Measurements from ENCODE around the gene NXPH2. TPM values are rescaled to one million over a fixed set of nuclear protein-coding genes. Genes with fewer than 3 reads are reported as not detected.

Gene NXPH2
- total and polyA plus RNA-seq, 2 donors (not counting 3 experiments of a cell fraction or from before 2014, with no cell fraction given), result not detected

DNA sequence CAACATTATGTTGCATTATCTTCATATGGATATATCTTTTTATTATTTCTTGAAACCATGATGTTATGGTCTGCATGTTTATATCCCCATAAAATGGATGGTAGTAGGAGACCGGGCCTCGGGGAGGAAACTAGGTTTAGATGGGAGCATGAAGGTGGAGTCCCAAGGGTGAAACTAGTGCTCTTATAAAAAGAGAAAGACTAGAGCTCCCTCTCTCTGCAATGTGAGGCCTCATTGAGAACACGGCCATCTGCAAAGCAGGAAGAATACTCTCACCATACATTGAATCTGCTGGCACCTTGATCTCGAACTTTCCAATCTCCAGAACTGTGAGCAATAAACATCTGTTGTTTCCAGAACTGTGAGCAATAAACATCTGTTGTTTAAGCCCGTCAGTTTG lies 64.0 kb downstream of the NXPH2 start:
- Histone ChIP-seq H3K36me3 (ENCODE audit: control insufficient read depth in 2 of 2, extremely low read depth in 1 of 2, insufficient read depth in 2 of 2, low read length in 2 of 2) (no peaks in the 10 kb centered on the region), H3K27ac (ENCODE audit: insufficient read depth, low read depth, low read length) (no peak overlapping the region), H3K9ac (replicated peaks; ENCODE audit: extremely low read depth, insufficient read depth, low read length) (no peak overlapping the region), H3K4me2 (ENCODE audit: insufficient read depth, low read length) (no peak overlapping the region), H2AFZ (ENCODE audit: low read depth, low read length) (no peak overlapping the region), H3K79me2 (ENCODE audit: control insufficient read depth, insufficient read depth, low read length) (no peaks in the 10 kb centered on the region), H3K9me1 (replicated peaks; ENCODE audit: control insufficient read depth, extremely low read depth, insufficient read depth, low read length) (no peaks in the 10 kb centered on the region), H3K4me1 (ENCODE audit: control insufficient read depth, extremely low read depth, insufficient read depth, low read length) (no peaks in the 10 kb centered on the region), H3K27me3 (ENCODE audit: control insufficient read depth in 2 of 2, insufficient read depth in 2 of 2, low read length in 2 of 2) (peaks cover 0 to 5% of the 10 kb centered on the region in 2 experiments), H3K4me3 (replicated peaks in 1 of 3; ENCODE audit: insufficient read depth in 1 of 3, low read depth in 1 of 3, low read length in 3 of 3) (no peak overlapping the region), H3K9me3 (replicated peaks; ENCODE audit: control insufficient read depth, insufficient read depth, low read length) (no peaks in the 10 kb centered on the region), H4K20me1 (replicated peaks; ENCODE audit: control insufficient read depth, extremely low read depth, insufficient read depth, low read length) (no peaks in the 10 kb centered on the region)
- DNase-seq (ENCODE audit: low read depth, low spot score), result no peak
- FAIRE-seq, result no peak
- BruUV-seq (replicated peaks), result no TSS peak
- CTCF ChIA-PET, result no interaction called here
- no peak for TF ChIP-seq GATA2 (IDR thresholded peaks at IDR 0.05; ENCODE audit: insufficient read depth, insufficient read length, low read depth, low read length)
- TF ChIP-seq MYC (IDR thresholded peaks at IDR 0.05; ENCODE audit: low read depth, low read length), result no peak
- no peak for TF ChIP-seq JUN (IDR thresholded peaks at IDR 0.05; ENCODE audit: borderline replicate concordance, insufficient read depth, insufficient read length, low read depth)
- no peak for TF ChIP-seq POLR2AphosphoS5 (IDR thresholded peaks at IDR 0.05; ENCODE audit: insufficient read depth, low read depth, low read length)
- no peak for TF ChIP-seq FOS (IDR thresholded peaks at IDR 0.05; ENCODE audit: borderline replicate concordance, insufficient read depth, low read length)
- TF ChIP-seq EZH2 (IDR thresholded peaks at IDR 0.05; ENCODE audit: borderline replicate concordance, low read depth, low read length, severe bottlenecking), result no peak
- TF ChIP-seq, protein P1, sequence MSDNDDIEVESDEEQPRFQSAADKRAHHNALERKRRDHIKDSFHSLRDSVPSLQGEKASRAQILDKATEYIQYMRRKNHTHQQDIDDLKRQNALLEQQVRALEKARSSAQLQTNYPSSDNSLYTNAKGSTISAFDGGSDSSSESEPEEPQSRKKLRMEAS (IDR thresholded peaks at IDR 0.05; ENCODE audit: insufficient read depth, insufficient read length), result no peak
- TF ChIP-seq POLR2A (IDR thresholded peaks at IDR 0.05; ENCODE audit: low read depth, low read length), result no peak
- no peak for TF ChIP-seq CTCF (IDR thresholded peaks at IDR 0.05; ENCODE audit: extremely low read depth in 1 of 2, insufficient read depth in 1 of 2, low read depth in 1 of 2, low read length in 2 of 2)
- POLR2A ChIA-PET, result no interaction called here
- intact Hi-C loops (cut with micrococcal nuclease) (no loop called here), dilution Hi-C loops (cut with MboI; ENCODE audit: extremely low pct_ligation_motif_present, low sequenced_read_pairs) (no loop called here)

Data from endothelial cell of umbilical vein (primary cell).